ENCODE measurements around the gene NISCH.

The NISCH gene

GRCh38 chr3:52494886-52495495 is 39.6 kb downstream of the NISCH start, which contains the start of gene STAB1:
Gene STAB1 (plus strand): TSS chr3:52495338. CDS start chr3:52495414, 76 bp downstream.
- no peak for TF ChIP-seq CTCF (conservative IDR thresholded peaks at IDR 0.05; ENCODE audit: low read depth)
- H3K27ac ChIP-seq: peak within 1 kb of the TSS; percentile 53
- DNase-seq (ENCODE audit: low spot score): no peak
- POLR2A ChIA-PET (ENCODE audit: low non-redundant PET): no interaction called here
- CTCF ChIA-PET: no interaction called here

GRCh38 chr3:52495777-52496602 is 40.6 kb downstream of the NISCH start:
- POLR2A ChIA-PET (ENCODE audit: low non-redundant PET): no interaction called here
- no peak for DNase-seq (ENCODE audit: low spot score)

GRCh38 chr3:52498137-52499054 is 43.0 kb downstream of the NISCH start:
- TF ChIP-seq CTCF (conservative IDR thresholded peaks at IDR 0.05; ENCODE audit: low read depth): no peak
- POLR2A ChIA-PET (ENCODE audit: low non-redundant PET): no interaction called here
- peak overlapping the region; percentile 9; the same call in 1 of the 2 replicates for H3K27ac ChIP-seq
- no peak for DNase-seq (ENCODE audit: low spot score)
- CTCF ChIA-PET: no interaction called here

More at GRCh38 chr3:52495777-52496602, 40.6 kb downstream of the NISCH start:
- H3K27ac ChIP-seq: peak overlapping the region; percentile 53
- CTCF ChIA-PET: no interaction called here
- TF ChIP-seq CTCF (conservative IDR thresholded peaks at IDR 0.05; ENCODE audit: low read depth): no peak

- no peak overlapping the region for H3K27ac ChIP-seq
- ChIA-PET POLR2A (ENCODE audit: low non-redundant PET) (no interaction called here), CTCF (no interaction called here)
- no peak for DNase-seq (ENCODE audit: low spot score)
- TF ChIP-seq CTCF (conservative IDR thresholded peaks at IDR 0.05; ENCODE audit: low read depth): no peak
Observed at GRCh38 chr3:52501046-52501445, 45.6 kb downstream of the NISCH start.

- ChIA-PET POLR2A (ENCODE audit: low non-redundant PET) (no interaction called here), CTCF (no interaction called here)
- no peak for TF ChIP-seq CTCF (conservative IDR thresholded peaks at IDR 0.05; ENCODE audit: low read depth)
- DNase-seq (ENCODE audit: low spot score): no peak
- no peak overlapping the region for H3K27ac ChIP-seq
Observed at GRCh38 chr3:52502001-52502400, 46.6 kb downstream of the NISCH start.

GRCh38 chr3:52502808-52503350 is 47.5 kb downstream of the NISCH start:
- ChIA-PET CTCF (no interaction called here), POLR2A (ENCODE audit: low non-redundant PET) (no interaction called here)
- no peak for DNase-seq (ENCODE audit: low spot score)
- no peak overlapping the region for H3K27ac ChIP-seq
- no peak for TF ChIP-seq CTCF (conservative IDR thresholded peaks at IDR 0.05; ENCODE audit: low read depth)

All from RWPE1 (cell line).